Subcutaneous adipose tissue (tissue), 4 donors: ENCODE results near the gene ACTRT2. TPM values are rescaled to one million over a fixed set of nuclear protein-coding genes. Genes with fewer than 3 reads are reported as not detected.

Experiments
- CTCF ChIP-seq: fragments of 450-650 bp; IDR thresholded peaks from one replicate; pipeline ENCODE4 v1.5.1; 2016; ENCODE audit warnings: low read depth, mild to moderate bottlenecking, control low read depth, antibody characterized with exemption, moderate library complexity
- total RNA-seq, 4 donors: library from RNA; depleted of rRNA; stranded (reverse); fragments of >200 nt; gene quantifications; one replicate each; pipeline ENCODE4 v1.1.0, GENCODE V29; 2016

Gene ACTRT2
- total RNA-seq, 4 donors from 2014 or later = not detected

GRCh38 chr1:2990376-2991115 is 30.7 kb upstream of the ACTRT2 start:
- TF ChIP-seq CTCF = no peak

- no peak for TF ChIP-seq CTCF
Measured at GRCh38 chr1:2991753-2992495, 29.3 kb upstream of the ACTRT2 start.

- TF ChIP-seq CTCF = no peak
Measured at GRCh38 chr1:2998503-2999100, 22.7 kb upstream of the ACTRT2 start.

- no peak for TF ChIP-seq CTCF
Measured at GRCh38 chr1:2999138-2999537, 22.1 kb upstream of the ACTRT2 start.

- no peak for TF ChIP-seq CTCF
Measured at GRCh38 chr1:2999571-2999970, 21.7 kb upstream of the ACTRT2 start.

- TF ChIP-seq CTCF = no peak
Measured at GRCh38 chr1:3000214-3000613, 21.1 kb upstream of the ACTRT2 start.
